H1 (cell line): Measurements from ENCODE around the gene C14orf93. TPM values are rescaled to one million over a fixed set of nuclear protein-coding genes. Genes with fewer than 3 reads are reported as not detected.

Experiments used
- CTCF ChIA-PET: fragments of 300-600 bp; sonication (Branson Sonifier 250); formaldehyde crosslinking; loops from one replicate; lab custom pipeline; 2021; ENCODE audit not compliant: partially characterized antibody; lab: Charles Lee
- POLR2A ChIA-PET: fragments of 300-600 bp; sonication (Branson Sonifier 250); formaldehyde crosslinking; loops from one replicate; lab custom pipeline; 2021; ENCODE audit warnings: inconsistent platforms; ENCODE audit not compliant: partially characterized antibody; lab: Charles Lee
- DNase-seq, 2 experiments: peaks; one replicate each; pipeline versions ENCODE4 v3.0.0 to v3.0.0-alpha.2; 2010 to 2022; ENCODE audit warnings: low spot score in 2 of 2, low read depth in 1 of 2, mixed read lengths in 1 of 2
- FAIRE-seq: peaks from 2 replicates; lab custom pipeline; 2011; peaks lifted over from hg19 to GRCh38; lab: Jason Lieb, UNC
- H2AFZ ChIP-seq: 2 replicates; pipeline ENCODE4 v1.8.1; 2012; ENCODE audit warnings: low read length, inconsistent platforms
- H2AK5ac ChIP-seq: 2 replicates; pipeline ENCODE4 v1.6.1; 2013; ENCODE audit warnings: low read depth, low read length
- H2BK120ac ChIP-seq: replicated peaks from 2 replicates; pipeline ENCODE3; 2013; ENCODE audit warnings: low read depth, low read length, inconsistent platforms
- H2BK12ac ChIP-seq: 2 replicates; pipeline ENCODE4 v1.6.1; 2013; ENCODE audit warnings: low read depth, low read length
- H2BK15ac ChIP-seq: 2 replicates; pipeline ENCODE4 v1.6.1; 2013; ENCODE audit warnings: low read length
- H2BK20ac ChIP-seq: 2 replicates; pipeline ENCODE4 v1.6.1; 2013; ENCODE audit warnings: low read length
- H2BK5ac ChIP-seq: 2 replicates; pipeline ENCODE4 v1.6.1; 2013; ENCODE audit warnings: low read depth, low read length
- H3K14ac ChIP-seq: 2 replicates; pipeline ENCODE4 v1.6.1; 2013; ENCODE audit warnings: inconsistent platforms; ENCODE audit not compliant: insufficient read length
- H3K18ac ChIP-seq: 2 replicates; pipeline ENCODE4 v1.6.1; 2013; ENCODE audit warnings: low read length; ENCODE audit errors: extremely low read depth
- H3K23ac ChIP-seq: 2 replicates; pipeline ENCODE4 v1.6.1; 2013; ENCODE audit warnings: inconsistent platforms; ENCODE audit not compliant: insufficient read length
- H3K23me2 ChIP-seq: 2 replicates; pipeline ENCODE4 v1.6.1; 2013; ENCODE audit warnings: low read depth, low read length
- H3K27ac ChIP-seq: 2 replicates; pipeline ENCODE4 v1.6.1; 2011; ENCODE audit warnings: low read depth, low read length, inconsistent platforms
- H3K27me3 ChIP-seq, 4 experiments: replicated peaks in 1 of 4; 1 replicate in 1 of 4; 2 replicates in 3 of 4; pipeline versions ENCODE4 v1.6.1 to v1.8.1; 2011 to 2013; ENCODE audit warnings: low read length in 3 of 4, mild to moderate bottlenecking in 3 of 4, inconsistent platforms in 2 of 4, mixed read lengths in 2 of 4, moderate library complexity in 1 of 4; ENCODE audit not compliant: control insufficient read depth in 3 of 4, insufficient read depth in 3 of 4; ENCODE audit errors: extremely low read depth in 1 of 4
- H3K36me3 ChIP-seq, 4 experiments: 2 replicates each; pipeline versions ENCODE4 v1.6.1 to v1.8.1; 2011 to 2013; ENCODE audit warnings: mild to moderate bottlenecking in 4 of 4, low read length in 3 of 4, moderate library complexity in 2 of 4, control low read depth in 1 of 4, inconsistent platforms in 1 of 4; ENCODE audit not compliant: insufficient read depth in 4 of 4, control insufficient read depth in 2 of 4
- H3K4ac ChIP-seq: replicated peaks from 2 replicates; pipeline ENCODE3; 2013; ENCODE audit warnings: low read length, low read depth, mixed read lengths, inconsistent platforms; ENCODE audit not compliant: insufficient read length
- H3K4me1 ChIP-seq, 4 experiments: replicated peaks in 1 of 4; 1 replicate in 1 of 4; 2 replicates in 3 of 4; pipeline versions ENCODE4 v1.6.1 to v1.8.1; 2011 to 2013; ENCODE audit warnings: low read length in 3 of 4, inconsistent platforms in 2 of 4, mixed read lengths in 1 of 4; ENCODE audit not compliant: insufficient read depth in 4 of 4, control insufficient read depth in 3 of 4
- H3K4me2 ChIP-seq, 2 experiments: 2 replicates each; pipeline versions ENCODE4 v1.6.1 to v1.8.1; 2011 to 2013; ENCODE audit warnings: low read depth in 2 of 2, low read length in 2 of 2, control low read depth in 1 of 2, inconsistent platforms in 1 of 2, mild to moderate bottlenecking in 1 of 2; ENCODE audit not compliant: insufficient read depth in 1 of 2
- H3K4me3 ChIP-seq, 4 experiments: fragments of 200-600, 300-600 bp in 1 of 4; sonication (generic), shearing (Covaris generic), sonication (Bioruptor Twin) in 1 of 4; 2 replicates each; pipeline versions ENCODE4 v1.5.1 to v1.8.1; 2011 to 2016; ENCODE audit warnings: low read length in 4 of 4, low read depth in 3 of 4, control low read depth in 2 of 4, inconsistent platforms in 2 of 4, mild to moderate bottlenecking in 2 of 4, mixed read lengths in 1 of 4, moderate library complexity in 1 of 4; ENCODE audit not compliant: insufficient read depth in 2 of 4; ENCODE audit errors: extremely low read depth in 1 of 4
- H3K56ac ChIP-seq: replicated peaks from 2 replicates; pipeline ENCODE3; 2013; ENCODE audit warnings: low read depth, mild to moderate bottlenecking, mixed read lengths, low read length, inconsistent platforms; ENCODE audit not compliant: insufficient read length
- H3K79me1 ChIP-seq: 2 replicates; pipeline ENCODE4 v1.6.1; 2013; ENCODE audit warnings: low read depth, low read length, control low read depth
- H3K79me2 ChIP-seq, 2 experiments: 2 replicates each; pipeline versions ENCODE4 v1.6.1 to v1.8.1; 2012 to 2013; ENCODE audit warnings: low read length in 2 of 2, mild to moderate bottlenecking in 2 of 2, inconsistent platforms in 1 of 2; ENCODE audit not compliant: insufficient read depth in 2 of 2, control insufficient read depth in 1 of 2
- H3K9ac ChIP-seq, 4 experiments: replicated peaks in 1 of 4; 1 replicate in 1 of 4; 2 replicates in 3 of 4; pipeline versions ENCODE4 v1.6.1 to v1.8.1; 2011 to 2013; ENCODE audit warnings: low read depth in 3 of 4, low read length in 3 of 4, control low read depth in 2 of 4, mild to moderate bottlenecking in 2 of 4, moderate library complexity in 2 of 4, inconsistent platforms in 1 of 4; ENCODE audit errors: extremely low read depth in 1 of 4
- H3K9me3 ChIP-seq, 2 experiments: 2 replicates each; pipeline versions ENCODE4 v1.6.1 to v1.8.1; 2012 to 2013; ENCODE audit warnings: mild to moderate bottlenecking in 2 of 2, moderate library complexity in 2 of 2, control low read depth in 1 of 2, inconsistent platforms in 1 of 2, low read depth in 1 of 2, low read length in 1 of 2, mixed read lengths in 1 of 2; ENCODE audit not compliant: insufficient read depth in 2 of 2
- H4K20me1 ChIP-seq, 2 experiments: replicated peaks in 1 of 2; 2 replicates each; pipeline versions ENCODE3 to v1.8.1; 2011 to 2013; ENCODE audit warnings: inconsistent platforms in 2 of 2, low read length in 2 of 2, mild to moderate bottlenecking in 1 of 2; ENCODE audit not compliant: insufficient read depth in 2 of 2, control insufficient read depth in 1 of 2
- H4K5ac ChIP-seq: 2 replicates; pipeline ENCODE4 v1.6.1; 2013; ENCODE audit warnings: low read length, low read depth, mixed read lengths, inconsistent platforms; ENCODE audit not compliant: insufficient read length
- H4K8ac ChIP-seq: 2 replicates; pipeline ENCODE4 v1.8.0; 2013; ENCODE audit warnings: mild to moderate bottlenecking, moderate library complexity, low read length, inconsistent platforms; ENCODE audit not compliant: insufficient read depth; ENCODE audit errors: extremely low read depth
- H4K91ac ChIP-seq: replicated peaks from 2 replicates; pipeline ENCODE3; 2013; ENCODE audit warnings: low read length, mixed read lengths, inconsistent platforms; ENCODE audit not compliant: insufficient read length
- CTCF ChIP-seq, 3 experiments: IDR thresholded peaks; 1 replicate in 2 of 3; 2 replicates in 1 of 3; pipeline versions ENCODE4 v1.5.1 to v1.6.1; 2011; ENCODE audit warnings: low read length in 3 of 3, mild to moderate bottlenecking in 3 of 3, inconsistent platforms in 2 of 3, low read depth in 1 of 3, moderate library complexity in 1 of 3; ENCODE audit not compliant: insufficient read depth in 1 of 3; ENCODE audit errors: control extremely low read depth in 1 of 3
- RAD21 ChIP-seq, 2 experiments: IDR thresholded peaks in 1 of 2; conservative IDR thresholded peaks in 1 of 2; 2 replicates each; pipeline ENCODE4 v1.6.1; 2011; ENCODE audit warnings: low read depth in 2 of 2, low read length in 2 of 2, improper control_type of control experiment in 1 of 2, inconsistent platforms in 1 of 2, mild to moderate bottlenecking in 1 of 2, moderate library complexity in 1 of 2
- SRF ChIP-seq: IDR thresholded peaks from 2 replicates; pipeline ENCODE4 v1.6.1; 2011; ENCODE audit warnings: mild to moderate bottlenecking, low read depth, low read length, moderate library complexity
- TEAD4 ChIP-seq: IDR thresholded peaks from 2 replicates; pipeline ENCODE4 v1.6.1; 2012; ENCODE audit warnings: low read depth, low read length, inconsistent platforms, mixed read lengths
- WGBS, 2 experiments: shearing (Covaris generic) in 1 of 2; methylation state at CpG; one replicate each; pipeline versions ENCODE4 v1.1.6 to v1.1.7; 2013 to 2015; ENCODE audit warnings: low lambda C conversion rate in 2 of 2, mixed read lengths in 2 of 2, inconsistent platforms in 1 of 2, low coverage in 1 of 2, missing lambda C conversion rate in 1 of 2; ENCODE audit not compliant: insufficient replicate concordance in 2 of 2, insufficient coverage in 1 of 2, insufficient read length in 1 of 2; ENCODE audit errors: extremely low coverage in 1 of 2, missing lambda C conversion rate in 1 of 2; 5-methylcytosine and 5-hydroxymethylcytosine counted together
- polyA plus RNA-seq, 7 experiments: library from polyadenylated mRNA; depleted of rRNA in 3 of 7; stranded (reverse) in 5 of 7; unstranded in 2 of 7; fragments of >200 nt in 5 of 7; fragments of 200-250 nt in 2 of 7; gene quantifications; 1 replicate in 5 of 7; 2 replicates in 1 of 7; 4 replicates in 1 of 7; pipeline versions ENCODE4 v1.2.1 to v1.2.3, GENCODE V29; 2011 to 2013; ENCODE audit warnings: missing spikeins in 2 of 7, mixed read lengths in 2 of 7
- total RNA-seq: library from RNA; stranded (reverse); fragmentation: NEBNext Ultra II Directional; extraction: Animal tissue kit (Norgen Biotek cat#: 25700); gene quantifications from 2 replicates; pipeline ENCODE4 v1.2.1, GENCODE V29; 2021

C14orf93 gene
- total and polyA plus RNA-seq, 2 of the 8 experiments (the other 6 are each of a cell fraction or from before 2014, with no cell fraction given): 7.8 to 8.2 TPM

- no peak for DNase-seq
- H3K4ac ChIP-seq: no peak overlapping the region
- H3K79me1 ChIP-seq: no peaks in the 10 kb centered on the region; the same call in 1 of the 2 replicates
- no peaks in the 10 kb centered on the region for H3K27me3 ChIP-seq
- no peak overlapping the region for H3K9ac ChIP-seq
- H3K23ac ChIP-seq: no peak overlapping the region
- no peak overlapping the region; the same call in 1 of the 2 replicates for H2BK5ac ChIP-seq
- 55% methylated on average over 4 of the region's 4 CpGs; no CpG with 5 or more reads in 1 of the 2 experiments for WGBS, 2 experiments
- H3K79me2 ChIP-seq: no peaks in the 10 kb centered on the region
- H3K14ac ChIP-seq: no peak overlapping the region
- no peak overlapping the region for H4K5ac ChIP-seq
- no peaks in the 10 kb centered on the region for H3K36me3 ChIP-seq
- FAIRE-seq: no peak
- TF ChIP-seq RAD21 (IDR thresholded peaks at IDR 0.05 in 1 of 2, conservative IDR thresholded peaks at IDR 0.05 in 1 of 2; ENCODE audit: low read depth in 2 of 2, low read length in 2 of 2) (peak; percentile 55 to 72), TEAD4 (peak; percentile 64), SRF (no peak), CTCF (IDR thresholded peaks at IDR 0.05; ENCODE audit: control extremely low read depth in 1 of 3, insufficient read depth in 1 of 3, low read depth in 1 of 3, low read length in 3 of 3) (peak; percentile 38 to 64 (median 46); a peak in 3 of 4 replicates)
- no peaks in the 10 kb centered on the region; the same call in 1 of the 2 replicates for H3K23me2 ChIP-seq
- H3K9me3 ChIP-seq: no peaks in the 10 kb centered on the region
- H3K4me1 ChIP-seq: peaks cover 0 to 5% (median 2%) of the 10 kb centered on the region in 4 experiments; a peak in 2 of 7 replicates
- H3K56ac ChIP-seq: no peak overlapping the region
- no peak overlapping the region for H3K4me3 ChIP-seq
- no peak overlapping the region for H2BK12ac ChIP-seq
- ChIA-PET POLR2A (interaction anchor here (0.6 to 12.2 kb wide), 18 partner anchors 10 to 487 kb away, joined by 3 to 133 read pairs (median 4); partner anchors contain the start of genes AJUBA, CDH24, HAUS4 and PSMB11), CTCF (interaction anchor here (0.5 to 23.0 kb wide), 34 partner anchors 11 to 467 kb away, joined by 3 to 785 read pairs (median 4); partner anchors contain the start of genes ACIN1, AJUBA, C14orf119 and CDH24)
- H2AFZ ChIP-seq: peak overlapping the region; percentile 61; the same call in 1 of the 2 replicates
- peak overlapping the region; percentile 68 for H2BK120ac ChIP-seq
- H4K20me1 ChIP-seq: no peaks in the 10 kb centered on the region
- H3K4me2 ChIP-seq: no peak overlapping the region; a peak in 1 of 4 replicates
- H3K27ac ChIP-seq: no peak overlapping the region
- H2AK5ac ChIP-seq: no peak overlapping the region
- peak overlapping the region; percentile 92 for H4K91ac ChIP-seq
- no peak overlapping the region for H4K8ac ChIP-seq
- no peak overlapping the region for H2BK20ac ChIP-seq
- H2BK15ac ChIP-seq: no peak overlapping the region
- no peak overlapping the region for H3K18ac ChIP-seq
Observed at GRCh38 chr14:22994762-22995275, 15.1 kb downstream of the C14orf93 start.
